DMS 273 (cell line): ENCODE results near the gene DZIP1L.
"Not testable (repeated sequence)": the region's sequence is repeated elsewhere in the genome, so short reads cannot be mapped to it uniquely, and the experiment has no call there.

Experiments used
- DNase-seq: peaks from one replicate; lab custom pipeline; 2025; ENCODE audit not compliant: unreplicated experiment; lab: John Stamatoyannopoulos, UW

Gene DZIP1L

GRCh38 chr3:138114431-138114918 is 933 bp downstream of the DZIP1L start:
- peak; percentile 67 for DNase-seq

- DNase-seq = peak; percentile 77
Measured at GRCh38 chr3:138113326-138113725, 2.1 kb downstream of the DZIP1L start.

- DNase-seq = no peak
Measured at GRCh38 chr3:138112362-138112761, 3.0 kb downstream of the DZIP1L start.

- DNase-seq = no peak
Measured at GRCh38 chr3:138105598-138105997, 9.8 kb downstream of the DZIP1L start.

GRCh38 chr3:138103466-138103865 is 11.9 kb downstream of the DZIP1L start:
- DNase-seq = no peak

GRCh38 chr3:138101351-138101940 is 14.0 kb downstream of the DZIP1L start:
- DNase-seq = peak; percentile 12

- DNase-seq = no peak
Measured at GRCh38 chr3:138099417-138099816, 16.0 kb downstream of the DZIP1L start.

GRCh38 chr3:138097192-138098172 is 17.9 kb downstream of the DZIP1L start:
- DNase-seq = peak; percentile 60

- no peak for DNase-seq
Measured at GRCh38 chr3:138093721-138094120, 21.7 kb downstream of the DZIP1L start.

- DNase-seq = no peak
Measured at GRCh38 chr3:138092023-138092422, 23.4 kb downstream of the DZIP1L start.

GRCh38 chr3:138089091-138089490 is 26.3 kb downstream of the DZIP1L start:
- no peak for DNase-seq

GRCh38 chr3:138085745-138086144 is 29.7 kb downstream of the DZIP1L start:
- DNase-seq = not testable (repeated sequence)

GRCh38 chr3:138084196-138084595 is 31.2 kb downstream of the DZIP1L start:
- DNase-seq = no peak

- DNase-seq = no peak
Measured at GRCh38 chr3:138082992-138083386, 32.4 kb downstream of the DZIP1L start.

GRCh38 chr3:138082085-138082991 is 33.1 kb downstream of the DZIP1L start:
- peak; percentile 45 for DNase-seq

- no peak for DNase-seq
Measured at GRCh38 chr3:138081371-138082084, 33.9 kb downstream of the DZIP1L start.

GRCh38 chr3:138079901-138080300 is 35.5 kb downstream of the DZIP1L start:
- no peak for DNase-seq

- no peak for DNase-seq
Measured at GRCh38 chr3:138078901-138079344, 36.5 kb downstream of the DZIP1L start.

GRCh38 chr3:138078096-138078495 is 37.3 kb downstream of the DZIP1L start:
- DNase-seq = no peak

GRCh38 chr3:138072796-138073195 is 42.6 kb downstream of the DZIP1L start:
- no peak for DNase-seq
